Stimulated activated CD4-positive, alpha-beta T cell treated with anti-CD3 and anti-CD28 coated beads, Interleukin-15, amount 100 ng/mL, for 1 hour (primary cell): ENCODE results near the gene PAOX.

Experiments used
- DNase-seq, 2 donors: peaks; one replicate each; pipeline ENCODE4 v3.0.0-alpha.2; 2020; ENCODE audit warnings: low read depth in 1 of 2, low spot score in 1 of 2

The PAOX gene

GRCh38 chr10:133349577-133350011 is 29.5 kb upstream of the PAOX start:
- no peak for DNase-seq

- DNase-seq, result no peak
Observed at GRCh38 chr10:133350283-133350949, 28.6 kb upstream of the PAOX start.

GRCh38 chr10:133350950-133351329 is 28.1 kb upstream of the PAOX start:
- no peak for DNase-seq

GRCh38 chr10:133351408-133352318 is 27.4 kb upstream of the PAOX start:
- DNase-seq, result no peak

GRCh38 chr10:133353202-133353959 is 25.7 kb upstream of the PAOX start:
- DNase-seq, result no peak

- no peak for DNase-seq
Observed at GRCh38 chr10:133353988-133354605, 25.0 kb upstream of the PAOX start.

- DNase-seq, result no peak
Observed at GRCh38 chr10:133354672-133355240, 24.3 kb upstream of the PAOX start.

- no peak for DNase-seq
Observed at GRCh38 chr10:133355266-133355665, 23.8 kb upstream of the PAOX start.

- no peak for DNase-seq
Observed at GRCh38 chr10:133355991-133356390, 23.1 kb upstream of the PAOX start.

GRCh38 chr10:133356549-133357284 is 22.3 kb upstream of the PAOX start:
- DNase-seq, result no peak

- DNase-seq, result peak; percentile 50 to 58
Observed at GRCh38 chr10:133357285-133358161, 21.5 kb upstream of the PAOX start, which contains the start of gene FUOM. FUOM (minus strand) TSS chr10:133358019; CDS start chr10:133358007, 12 bp downstream.

- DNase-seq, result no peak
Observed at GRCh38 chr10:133358162-133358924, 20.7 kb upstream of the PAOX start.

- DNase-seq, result no peak
Observed at GRCh38 chr10:133358925-133359310, 20.1 kb upstream of the PAOX start.

- no peak for DNase-seq
Observed at GRCh38 chr10:133359554-133359971, 19.5 kb upstream of the PAOX start.

- no peak for DNase-seq
Observed at GRCh38 chr10:133359972-133360610, 19.0 kb upstream of the PAOX start.

- DNase-seq, result no peak
Observed at GRCh38 chr10:133361227-133361626, 17.8 kb upstream of the PAOX start.

GRCh38 chr10:133361773-133362441 is 17.2 kb upstream of the PAOX start:
- DNase-seq, result no peak
